Measurements from ENCODE around the gene TSHR.
A peak's percentile ranks its signal among the peaks of the same experiment; 100 is the strongest.

The TSHR gene

GRCh38 chr14:80958226-80958625, 2.8 kb downstream of the TSHR start:
- WGBS (ENCODE audit: insufficient coverage), result 100% methylated on average over 2 of the region's 2 CpGs
- Histone ChIP-seq H3K4me3 (ENCODE audit: control insufficient read depth in 1 of 7, extremely low read depth in 1 of 7, insufficient read depth in 4 of 7, low read depth in 2 of 7, low read length in 6 of 7) (no peak overlapping the region), H3K9me3 (ENCODE audit: control extremely low read depth in 1 of 5, control insufficient read depth in 4 of 5, insufficient read depth in 2 of 5, low read depth in 1 of 5, low read length in 4 of 5) (no peaks in the 10 kb centered on the region), H3K4me1 (ENCODE audit: control extremely low read depth in 1 of 4, control insufficient read depth in 4 of 4, insufficient read depth in 4 of 4, low read length in 3 of 4) (peaks cover 0 to 11% (median 9%) of the 10 kb centered on the region in 4 experiments), H3K27me3 (replicated peaks in 2 of 5; ENCODE audit: control insufficient read depth in 4 of 5, insufficient read depth in 5 of 5, low read length in 4 of 5) (peaks cover 0 to 9% (median 6%) of the 10 kb centered on the region in 5 experiments), H3K36me3 (ENCODE audit: control insufficient read depth in 4 of 4, insufficient read depth in 4 of 4, low read length in 3 of 4) (no peaks in the 10 kb centered on the region), H3K27ac (ENCODE audit: insufficient read depth in 1 of 2, low read depth in 1 of 2, low read length in 2 of 2, poor library complexity in 1 of 2, severe bottlenecking in 2 of 2) (no peak overlapping the region)
- no peak for DNase-seq
- ChIA-PET CTCF (interaction anchor here (1.2 kb wide), 1 partner anchor 29 kb away, joined by 5 read pairs; no protein-coding TSS in a partner anchor), POLR2A (no interaction called here)

DNA sequence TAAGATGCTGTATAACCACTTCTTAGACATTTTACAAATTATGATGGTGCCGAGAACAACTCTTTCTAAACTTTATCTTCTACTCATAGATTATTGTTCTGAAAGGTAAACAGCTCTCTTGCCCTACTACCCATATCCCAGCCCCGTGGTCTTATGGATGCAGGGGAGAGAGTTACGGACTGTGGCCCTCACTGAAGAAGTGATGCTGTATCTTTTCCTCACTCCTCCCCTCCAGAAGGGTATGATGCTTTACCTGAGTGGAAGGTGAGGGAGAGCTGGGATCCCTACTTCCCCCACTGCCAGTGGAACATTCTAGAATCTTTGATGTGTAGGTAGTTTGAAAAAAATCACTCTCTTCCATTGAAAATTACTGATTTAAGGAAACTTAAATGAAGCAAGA, 3.5 kb downstream of the TSHR start:
- ChIA-PET CTCF (interaction anchor here (1.2 kb wide), 2 partner anchors 23 to 28 kb away, joined by 3 to 5 read pairs; no protein-coding TSS in a partner anchor), POLR2A (no interaction called here)

GRCh38 chr14:80959496-80959895, 4.1 kb downstream of the TSHR start:
- peaks cover 0 to 11% (median 9%) of the 10 kb centered on the region in 4 experiments for H3K4me1 ChIP-seq (ENCODE audit: control extremely low read depth in 1 of 4, control insufficient read depth in 4 of 4, insufficient read depth in 4 of 4, low read length in 3 of 4)
- 50% methylated on average over 2 of the region's 4 CpGs for WGBS (ENCODE audit: insufficient coverage)
- ChIA-PET CTCF (interaction anchor here (0.7 to 1.2 kb wide), 3 partner anchors 22 to 28 kb away, joined by 3 to 5 read pairs (median 3); no protein-coding TSS in a partner anchor), POLR2A (no interaction called here)
- H3K4me3 ChIP-seq (ENCODE audit: control insufficient read depth in 1 of 7, extremely low read depth in 1 of 7, insufficient read depth in 4 of 7, low read depth in 2 of 7, low read length in 6 of 7), result peak overlapping the region in 1 of 7 experiments; percentile 8
- no peaks in the 10 kb centered on the region for H3K36me3 ChIP-seq (ENCODE audit: control insufficient read depth in 4 of 4, insufficient read depth in 4 of 4, low read length in 3 of 4)
- H3K9me3 ChIP-seq (ENCODE audit: control extremely low read depth in 1 of 5, control insufficient read depth in 4 of 5, insufficient read depth in 2 of 5, low read depth in 1 of 5, low read length in 4 of 5), result no peaks in the 10 kb centered on the region
- H3K27ac ChIP-seq (ENCODE audit: insufficient read depth in 1 of 2, low read depth in 1 of 2, low read length in 2 of 2, poor library complexity in 1 of 2, severe bottlenecking in 2 of 2), result no peak overlapping the region
- DNase-seq, result peak; percentile 33 to 81 (median 74)
- H3K27me3 ChIP-seq (replicated peaks in 2 of 5; ENCODE audit: control insufficient read depth in 4 of 5, insufficient read depth in 5 of 5, low read length in 4 of 5), result peaks cover 0 to 11% (median 6%) of the 10 kb centered on the region in 5 experiments

More for the DNA sequence above, 3.5 kb downstream of the TSHR start:
- no peak overlapping the region for H3K27ac ChIP-seq (ENCODE audit: insufficient read depth in 1 of 2, low read depth in 1 of 2, low read length in 2 of 2, poor library complexity in 1 of 2, severe bottlenecking in 2 of 2)
- no peaks in the 10 kb centered on the region for H3K9me3 ChIP-seq (ENCODE audit: control extremely low read depth in 1 of 5, control insufficient read depth in 4 of 5, insufficient read depth in 2 of 5, low read depth in 1 of 5, low read length in 4 of 5)
- no peak for DNase-seq
- no peak overlapping the region for H3K4me3 ChIP-seq (ENCODE audit: control insufficient read depth in 1 of 7, extremely low read depth in 1 of 7, insufficient read depth in 4 of 7, low read depth in 2 of 7, low read length in 6 of 7)
- H3K27me3 ChIP-seq (replicated peaks in 2 of 5; ENCODE audit: control insufficient read depth in 4 of 5, insufficient read depth in 5 of 5, low read length in 4 of 5), result peaks cover 0 to 9% (median 6%) of the 10 kb centered on the region in 5 experiments
- 100% methylated on average over 1 of the region's 3 CpGs for WGBS (ENCODE audit: insufficient coverage)
- no peaks in the 10 kb centered on the region for H3K36me3 ChIP-seq (ENCODE audit: control insufficient read depth in 4 of 4, insufficient read depth in 4 of 4, low read length in 3 of 4)
- H3K4me1 ChIP-seq (ENCODE audit: control extremely low read depth in 1 of 4, control insufficient read depth in 4 of 4, insufficient read depth in 4 of 4, low read length in 3 of 4), result peaks cover 0 to 11% (median 9%) of the 10 kb centered on the region in 4 experiments

DNA sequence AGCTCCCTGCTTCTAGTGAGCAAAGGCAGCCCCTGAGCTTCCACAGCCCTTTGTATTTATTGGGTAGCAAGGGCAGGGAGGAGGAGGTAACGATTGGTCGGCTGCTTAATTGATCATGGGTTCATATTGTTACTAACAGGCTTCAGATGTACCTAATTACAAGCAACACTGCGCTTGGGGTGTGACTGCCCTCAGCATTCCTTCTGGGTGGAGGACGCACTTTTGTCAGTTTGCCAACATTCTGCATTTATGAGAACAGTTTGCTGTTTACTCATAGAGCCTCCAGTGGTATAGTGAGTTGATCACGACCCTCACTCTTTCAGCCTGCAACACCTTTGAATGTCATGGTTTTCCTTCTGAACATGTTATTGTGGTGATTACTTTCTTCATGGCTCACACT, 9.6 kb downstream of the TSHR start:
- ChIA-PET POLR2A (no interaction called here), CTCF (interaction anchor here (1.3 kb wide), 1 partner anchor 10 kb away, joined by 3 read pairs; no protein-coding TSS in a partner anchor)
- WGBS (ENCODE audit: insufficient coverage), result 86% methylated on average over 4 of the region's 5 CpGs
- Histone ChIP-seq H3K27ac (ENCODE audit: insufficient read depth in 1 of 2, low read depth in 1 of 2, low read length in 2 of 2, poor library complexity in 1 of 2, severe bottlenecking in 2 of 2) (no peak overlapping the region), H3K4me3 (ENCODE audit: control insufficient read depth in 1 of 7, extremely low read depth in 1 of 7, insufficient read depth in 4 of 7, low read depth in 2 of 7, low read length in 6 of 7) (no peak overlapping the region), H3K27me3 (replicated peaks in 2 of 5; ENCODE audit: control insufficient read depth in 4 of 5, insufficient read depth in 5 of 5, low read length in 4 of 5) (peaks cover 0 to 7% (median 0%) of the 10 kb centered on the region in 5 experiments), H3K9me3 (ENCODE audit: control extremely low read depth in 1 of 5, control insufficient read depth in 4 of 5, insufficient read depth in 2 of 5, low read depth in 1 of 5, low read length in 4 of 5) (no peaks in the 10 kb centered on the region), H3K36me3 (ENCODE audit: control insufficient read depth in 4 of 4, insufficient read depth in 4 of 4, low read length in 3 of 4) (no peaks in the 10 kb centered on the region), H3K4me1 (ENCODE audit: control extremely low read depth in 1 of 4, control insufficient read depth in 4 of 4, insufficient read depth in 4 of 4, low read length in 3 of 4) (no peaks in the 10 kb centered on the region)
- DNase-seq, result no peak

DNA sequence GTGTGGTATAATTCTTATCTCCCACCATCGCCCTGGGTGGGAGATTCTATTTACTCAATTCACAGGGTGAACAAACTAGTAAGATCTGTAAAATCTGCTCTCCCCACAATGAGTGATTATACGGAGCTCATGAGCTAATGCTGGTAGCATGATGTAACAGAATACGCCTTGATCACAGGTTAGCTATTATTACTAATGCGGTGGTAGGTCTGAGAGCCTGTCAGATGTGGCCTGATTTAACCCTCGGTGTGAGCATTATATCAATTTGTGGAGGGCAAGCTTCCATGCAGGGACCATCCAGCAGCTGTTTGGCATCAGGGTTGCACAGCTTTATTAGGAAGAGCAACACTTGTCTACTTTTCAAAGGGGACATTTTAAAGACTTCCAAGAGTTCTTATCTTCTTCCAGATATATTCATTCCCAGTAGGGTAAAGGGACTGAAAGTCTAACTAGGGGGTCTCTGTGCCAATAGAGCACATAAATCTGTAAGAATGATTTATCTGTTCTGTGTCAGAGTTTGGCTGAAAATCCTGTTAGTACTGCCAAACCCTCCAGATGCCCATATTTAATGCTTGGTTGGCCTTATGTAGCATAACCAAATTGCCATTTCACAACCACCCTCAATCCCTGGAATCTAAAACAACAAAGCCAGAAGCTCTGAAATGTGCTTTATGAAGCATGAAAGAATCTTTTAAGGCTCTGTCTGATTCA, 18.7 kb downstream of the TSHR start:
- DNase-seq, result no peak
- ChIA-PET CTCF (interaction anchor here (1.0 to 9.4 kb wide), 4 partner anchors 9 to 22 kb away, joined by 3 to 59 read pairs (median 3); no protein-coding TSS in a partner anchor), POLR2A (no interaction called here)
- Histone ChIP-seq H3K4me1 (ENCODE audit: control extremely low read depth in 1 of 4, control insufficient read depth in 4 of 4, insufficient read depth in 4 of 4, low read length in 3 of 4) (no peaks in the 10 kb centered on the region), H3K4me3 (ENCODE audit: control insufficient read depth in 1 of 7, extremely low read depth in 1 of 7, insufficient read depth in 4 of 7, low read depth in 2 of 7, low read length in 6 of 7) (no peak overlapping the region), H3K27me3 (replicated peaks in 2 of 5; ENCODE audit: control insufficient read depth in 4 of 5, insufficient read depth in 5 of 5, low read length in 4 of 5) (peaks cover 0 to 12% (median 0%) of the 10 kb centered on the region in 5 experiments), H3K9me3 (ENCODE audit: control extremely low read depth in 1 of 5, control insufficient read depth in 4 of 5, insufficient read depth in 2 of 5, low read depth in 1 of 5, low read length in 4 of 5) (no peaks in the 10 kb centered on the region), H3K27ac (ENCODE audit: insufficient read depth in 1 of 2, low read depth in 1 of 2, low read length in 2 of 2, poor library complexity in 1 of 2, severe bottlenecking in 2 of 2) (no peak overlapping the region), H3K36me3 (ENCODE audit: control insufficient read depth in 4 of 4, insufficient read depth in 4 of 4, low read length in 3 of 4) (no peaks in the 10 kb centered on the region)
- 94% methylated on average over 4 of the region's 5 CpGs for WGBS (ENCODE audit: insufficient coverage)

DNA sequence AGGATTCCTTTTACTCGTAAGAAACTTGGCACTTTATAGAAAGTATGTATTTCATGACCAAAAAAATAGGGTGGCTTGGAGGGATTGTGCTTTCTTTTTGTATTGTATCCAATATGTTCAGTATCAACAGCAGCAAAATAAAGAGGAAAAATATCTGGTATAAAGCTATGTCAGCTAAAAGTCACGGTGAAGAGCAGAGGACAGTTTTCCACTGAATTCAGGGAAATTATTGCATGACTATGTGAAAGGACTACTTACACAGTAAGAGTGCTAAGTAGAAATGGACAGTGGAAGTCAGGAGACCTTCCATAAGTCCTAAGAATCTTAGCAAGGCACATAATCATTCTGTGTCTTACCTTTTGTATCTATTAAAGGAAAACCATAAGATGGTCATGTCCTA, 19.3 kb downstream of the TSHR start:
- CTCF ChIA-PET, result interaction anchor here (0.6 to 9.4 kb wide), 3 partner anchors 9 to 75 kb away, joined by 3 to 59 read pairs (median 3); no protein-coding TSS in a partner anchor
- Histone ChIP-seq H3K36me3 (ENCODE audit: control insufficient read depth in 4 of 4, insufficient read depth in 4 of 4, low read length in 3 of 4) (no peaks in the 10 kb centered on the region), H3K4me1 (ENCODE audit: control extremely low read depth in 1 of 4, control insufficient read depth in 4 of 4, insufficient read depth in 4 of 4, low read length in 3 of 4) (no peaks in the 10 kb centered on the region), H3K27me3 (replicated peaks in 2 of 5; ENCODE audit: control insufficient read depth in 4 of 5, insufficient read depth in 5 of 5, low read length in 4 of 5) (peaks cover 0 to 12% (median 0%) of the 10 kb centered on the region in 5 experiments), H3K27ac (ENCODE audit: insufficient read depth in 1 of 2, low read depth in 1 of 2, low read length in 2 of 2, poor library complexity in 1 of 2, severe bottlenecking in 2 of 2) (no peak overlapping the region), H3K9me3 (ENCODE audit: control extremely low read depth in 1 of 5, control insufficient read depth in 4 of 5, insufficient read depth in 2 of 5, low read depth in 1 of 5, low read length in 4 of 5) (no peaks in the 10 kb centered on the region), H3K4me3 (ENCODE audit: control insufficient read depth in 1 of 7, extremely low read depth in 1 of 7, insufficient read depth in 4 of 7, low read depth in 2 of 7, low read length in 6 of 7) (no peak overlapping the region)
- 100% methylated on average over 1 of the region's 2 CpGs for WGBS (ENCODE audit: insufficient coverage)
- DNase-seq, result no peak
- POLR2A ChIA-PET, result no interaction called here

DNA sequence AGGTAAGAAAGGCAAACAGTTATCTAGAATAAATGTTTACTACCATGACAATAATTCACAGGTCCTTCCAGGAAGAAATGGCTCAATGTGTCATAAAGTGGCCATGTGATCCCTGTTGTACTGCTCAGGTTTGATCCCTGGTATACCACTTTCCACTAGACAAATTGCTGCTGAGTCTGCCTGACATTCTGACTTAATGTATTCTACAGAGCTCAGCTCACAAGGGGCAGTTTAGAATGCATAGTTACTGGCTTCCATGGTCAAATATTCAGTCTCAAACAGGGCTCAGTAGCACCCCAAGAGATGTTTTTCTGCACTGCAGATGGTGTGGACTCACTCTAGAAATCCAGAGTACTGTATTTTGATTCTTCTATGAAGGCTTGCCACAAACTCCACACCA, 21.8 kb downstream of the TSHR start:
- H3K4me3 ChIP-seq (ENCODE audit: control insufficient read depth in 1 of 7, extremely low read depth in 1 of 7, insufficient read depth in 4 of 7, low read depth in 2 of 7, low read length in 6 of 7), result no peak overlapping the region
- no peaks in the 10 kb centered on the region for H3K9me3 ChIP-seq (ENCODE audit: control extremely low read depth in 1 of 5, control insufficient read depth in 4 of 5, insufficient read depth in 2 of 5, low read depth in 1 of 5, low read length in 4 of 5)
- H3K27ac ChIP-seq (ENCODE audit: insufficient read depth in 1 of 2, low read depth in 1 of 2, low read length in 2 of 2, poor library complexity in 1 of 2, severe bottlenecking in 2 of 2), result no peak overlapping the region
- no peak for DNase-seq
- POLR2A ChIA-PET, result no interaction called here
- H3K36me3 ChIP-seq (ENCODE audit: control insufficient read depth in 4 of 4, insufficient read depth in 4 of 4, low read length in 3 of 4), result no peaks in the 10 kb centered on the region
- H3K4me1 ChIP-seq (ENCODE audit: control extremely low read depth in 1 of 4, control insufficient read depth in 4 of 4, insufficient read depth in 4 of 4, low read length in 3 of 4), result no peaks in the 10 kb centered on the region
- peaks cover 0 to 12% (median 0%) of the 10 kb centered on the region in 5 experiments for H3K27me3 ChIP-seq (replicated peaks in 2 of 5; ENCODE audit: control insufficient read depth in 4 of 5, insufficient read depth in 5 of 5, low read length in 4 of 5)
- CTCF ChIA-PET, result interaction anchor here (0.7 to 9.4 kb wide), 3 partner anchors 8 to 80 kb away, joined by 3 to 59 read pairs (median 4); no protein-coding TSS in a partner anchor
